Hepatocyte (in vitro differentiated cells): ENCODE measurements around the gene ABCA1.

Source experiments
- EZH2 ChIP-seq: fragments of 200-600 bp; sonication (generic); IDR thresholded peaks from 2 replicates; pipeline ENCODE4 v1.6.1; 2016; ENCODE audit warnings: antibody characterized with exemption, mild to moderate bottlenecking, borderline replicate concordance
- TF ChIP-seq, protein P1 (sequence below): fragments of 200-600 bp; sonication (generic); IDR thresholded peaks from 2 replicates; pipeline ENCODE4 v1.5.1; 2016; ENCODE audit warnings: antibody characterized with exemption, mild to moderate bottlenecking; ENCODE audit not compliant: poor library complexity

GRCh38 chr9:104915753-104916152, 12.2 kb downstream of the ABCA1 start:
- TF ChIP-seq, protein P1, sequence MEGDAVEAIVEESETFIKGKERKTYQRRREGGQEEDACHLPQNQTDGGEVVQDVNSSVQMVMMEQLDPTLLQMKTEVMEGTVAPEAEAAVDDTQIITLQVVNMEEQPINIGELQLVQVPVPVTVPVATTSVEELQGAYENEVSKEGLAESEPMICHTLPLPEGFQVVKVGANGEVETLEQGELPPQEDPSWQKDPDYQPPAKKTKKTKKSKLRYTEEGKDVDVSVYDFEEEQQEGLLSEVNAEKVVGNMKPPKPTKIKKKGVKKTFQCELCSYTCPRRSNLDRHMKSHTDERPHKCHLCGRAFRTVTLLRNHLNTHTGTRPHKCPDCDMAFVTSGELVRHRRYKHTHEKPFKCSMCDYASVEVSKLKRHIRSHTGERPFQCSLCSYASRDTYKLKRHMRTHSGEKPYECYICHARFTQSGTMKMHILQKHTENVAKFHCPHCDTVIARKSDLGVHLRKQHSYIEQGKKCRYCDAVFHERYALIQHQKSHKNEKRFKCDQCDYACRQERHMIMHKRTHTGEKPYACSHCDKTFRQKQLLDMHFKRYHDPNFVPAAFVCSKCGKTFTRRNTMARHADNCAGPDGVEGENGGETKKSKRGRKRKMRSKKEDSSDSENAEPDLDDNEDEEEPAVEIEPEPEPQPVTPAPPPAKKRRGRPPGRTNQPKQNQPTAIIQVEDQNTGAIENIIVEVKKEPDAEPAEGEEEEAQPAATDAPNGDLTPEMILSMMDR: no peak
- no peak for TF ChIP-seq EZH2
